Measurements from ENCODE around the gene GRM8. TPM values are rescaled to one million over a fixed set of nuclear protein-coding genes. Genes with fewer than 3 reads are reported as not detected.

The GRM8 gene
- total RNA-seq, 1 experiment from 2014 or later: not detected

GRCh38 chr7:126605056-126605455 is 647.7 kb downstream of the GRM8 start:
- no peaks in the 10 kb centered on the region for H3K79me2 ChIP-seq (ENCODE audit: low read length)
- no peak overlapping the region for H3K4me2 ChIP-seq (ENCODE audit: low read depth, low read length, poor library complexity, severe bottlenecking)
- H3K36me3 ChIP-seq (ENCODE audit: insufficient read depth, low read length): no peaks in the 10 kb centered on the region
- no peak overlapping the region for H3K27ac ChIP-seq (ENCODE audit: low read length)
- H3K9me3 ChIP-seq (ENCODE audit: low read length): peaks cover 6% of the 10 kb centered on the region; the same call in 1 of the 2 replicates
- H2AFZ ChIP-seq (ENCODE audit: low read length): no peak overlapping the region
- H3K4me3 ChIP-seq (ENCODE audit: low read length): no peak overlapping the region
- no peaks in the 10 kb centered on the region for H3K9me2 ChIP-seq (replicated peaks; ENCODE audit: insufficient read depth, low read length)
- H3K9ac ChIP-seq (ENCODE audit: low read length): no peak overlapping the region
- H3K4me1 ChIP-seq (ENCODE audit: low read length): no peaks in the 10 kb centered on the region
- no peaks in the 10 kb centered on the region for H3K27me3 ChIP-seq (ENCODE audit: low read length)
- H4K20me1 ChIP-seq (ENCODE audit: insufficient read depth, low read depth, low read length): no peaks in the 10 kb centered on the region
- no peak for DNase-seq

GRCh38 chr7:126589068-126589684 is 663.6 kb downstream of the GRM8 start:
- no peaks in the 10 kb centered on the region for H4K20me1 ChIP-seq (ENCODE audit: insufficient read depth, low read depth, low read length)
- no peak overlapping the region for H3K27ac ChIP-seq (ENCODE audit: low read length)
- H3K4me3 ChIP-seq (ENCODE audit: low read length): no peak overlapping the region
- no peaks in the 10 kb centered on the region for H3K79me2 ChIP-seq (ENCODE audit: low read length)
- no peaks in the 10 kb centered on the region for H3K36me3 ChIP-seq (ENCODE audit: insufficient read depth, low read length)
- H3K27me3 ChIP-seq (ENCODE audit: low read length): no peaks in the 10 kb centered on the region
- DNase-seq: no peak
- no peak overlapping the region for H2AFZ ChIP-seq (ENCODE audit: low read length)
- no peaks in the 10 kb centered on the region for H3K4me1 ChIP-seq (ENCODE audit: low read length)
- no peak overlapping the region for H3K4me2 ChIP-seq (ENCODE audit: low read depth, low read length, poor library complexity, severe bottlenecking)
- peaks cover 3% of the 10 kb centered on the region; the same call in 1 of the 2 replicates for H3K9me3 ChIP-seq (ENCODE audit: low read length)
- no peaks in the 10 kb centered on the region for H3K9me2 ChIP-seq (replicated peaks; ENCODE audit: insufficient read depth, low read length)
- no peak overlapping the region for H3K9ac ChIP-seq (ENCODE audit: low read length)

- H3K9ac ChIP-seq (ENCODE audit: low read length): no peak overlapping the region
- no peaks in the 10 kb centered on the region for H3K79me2 ChIP-seq (ENCODE audit: low read length)
- no peak for DNase-seq
- no peak overlapping the region for H3K4me3 ChIP-seq (ENCODE audit: low read length)
- H3K36me3 ChIP-seq (ENCODE audit: insufficient read depth, low read length): no peaks in the 10 kb centered on the region
- H3K4me1 ChIP-seq (ENCODE audit: low read length): no peaks in the 10 kb centered on the region
- no peaks in the 10 kb centered on the region for H3K27me3 ChIP-seq (ENCODE audit: low read length)
- H2AFZ ChIP-seq (ENCODE audit: low read length): no peak overlapping the region
- H4K20me1 ChIP-seq (ENCODE audit: insufficient read depth, low read depth, low read length): no peaks in the 10 kb centered on the region
- peaks cover 18% of the 10 kb centered on the region for H3K9me3 ChIP-seq (ENCODE audit: low read length)
- H3K9me2 ChIP-seq (replicated peaks; ENCODE audit: insufficient read depth, low read length): no peaks in the 10 kb centered on the region
- no peak overlapping the region for H3K4me2 ChIP-seq (ENCODE audit: low read depth, low read length, poor library complexity, severe bottlenecking)
- H3K27ac ChIP-seq (ENCODE audit: low read length): no peak overlapping the region
These were observed 674.4 kb downstream of the GRM8 start for GRCh38 chr7:126578338-126578737.

- DNase-seq: no peak
- H3K79me2 ChIP-seq (ENCODE audit: low read length): no peaks in the 10 kb centered on the region
- H3K9me3 ChIP-seq (ENCODE audit: low read length): peaks cover 21% of the 10 kb centered on the region
- no peak overlapping the region for H2AFZ ChIP-seq (ENCODE audit: low read length)
- no peak overlapping the region for H3K4me3 ChIP-seq (ENCODE audit: low read length)
- no peak overlapping the region for H3K4me2 ChIP-seq (ENCODE audit: low read depth, low read length, poor library complexity, severe bottlenecking)
- no peaks in the 10 kb centered on the region for H4K20me1 ChIP-seq (ENCODE audit: insufficient read depth, low read depth, low read length)
- no peak overlapping the region for H3K9ac ChIP-seq (ENCODE audit: low read length)
- H3K27me3 ChIP-seq (ENCODE audit: low read length): no peaks in the 10 kb centered on the region
- H3K9me2 ChIP-seq (replicated peaks; ENCODE audit: insufficient read depth, low read length): no peaks in the 10 kb centered on the region
- no peaks in the 10 kb centered on the region for H3K4me1 ChIP-seq (ENCODE audit: low read length)
- H3K36me3 ChIP-seq (ENCODE audit: insufficient read depth, low read length): no peaks in the 10 kb centered on the region
- no peak overlapping the region for H3K27ac ChIP-seq (ENCODE audit: low read length)
These were observed 678.2 kb downstream of the GRM8 start for GRCh38 chr7:126574276-126575250.

- H3K79me2 ChIP-seq (ENCODE audit: low read length): no peaks in the 10 kb centered on the region
- H3K4me3 ChIP-seq (ENCODE audit: low read length): no peak overlapping the region
- H3K9me2 ChIP-seq (replicated peaks; ENCODE audit: insufficient read depth, low read length): no peaks in the 10 kb centered on the region
- no peaks in the 10 kb centered on the region for H4K20me1 ChIP-seq (ENCODE audit: insufficient read depth, low read depth, low read length)
- peaks cover 23% of the 10 kb centered on the region for H3K9me3 ChIP-seq (ENCODE audit: low read length)
- no peak overlapping the region for H3K9ac ChIP-seq (ENCODE audit: low read length)
- no peak overlapping the region for H3K27ac ChIP-seq (ENCODE audit: low read length)
- no peak overlapping the region for H3K4me2 ChIP-seq (ENCODE audit: low read depth, low read length, poor library complexity, severe bottlenecking)
- no peaks in the 10 kb centered on the region for H3K36me3 ChIP-seq (ENCODE audit: insufficient read depth, low read length)
- no peak for DNase-seq
- no peaks in the 10 kb centered on the region for H3K27me3 ChIP-seq (ENCODE audit: low read length)
- no peaks in the 10 kb centered on the region for H3K4me1 ChIP-seq (ENCODE audit: low read length)
- no peak overlapping the region for H2AFZ ChIP-seq (ENCODE audit: low read length)
These were observed 681.9 kb downstream of the GRM8 start for GRCh38 chr7:126570845-126571244.

- Histone ChIP-seq H4K20me1 (ENCODE audit: insufficient read depth, low read depth, low read length) (no peaks in the 10 kb centered on the region), H3K9ac (ENCODE audit: low read length) (no peak overlapping the region), H3K9me3 (ENCODE audit: low read length) (peaks cover 18% of the 10 kb centered on the region), H2AFZ (ENCODE audit: low read length) (no peak overlapping the region), H3K9me2 (replicated peaks; ENCODE audit: insufficient read depth, low read length) (no peaks in the 10 kb centered on the region), H3K4me3 (ENCODE audit: low read length) (no peak overlapping the region), H3K4me2 (ENCODE audit: low read depth, low read length, poor library complexity, severe bottlenecking) (no peak overlapping the region), H3K27ac (ENCODE audit: low read length) (no peak overlapping the region), H3K36me3 (ENCODE audit: insufficient read depth, low read length) (no peaks in the 10 kb centered on the region), H3K27me3 (ENCODE audit: low read length) (no peaks in the 10 kb centered on the region), H3K4me1 (ENCODE audit: low read length) (no peaks in the 10 kb centered on the region), H3K79me2 (ENCODE audit: low read length) (no peaks in the 10 kb centered on the region)
- no peak for DNase-seq
These were observed 683.3 kb downstream of the GRM8 start for GRCh38 chr7:126569402-126569801.

GRCh38 chr7:126557271-126557670 is 695.5 kb downstream of the GRM8 start:
- H3K4me2 ChIP-seq (ENCODE audit: low read depth, low read length, poor library complexity, severe bottlenecking): no peak overlapping the region
- no peaks in the 10 kb centered on the region for H3K79me2 ChIP-seq (ENCODE audit: low read length)
- H3K9me3 ChIP-seq (ENCODE audit: low read length): peaks cover 6% of the 10 kb centered on the region; the same call in 1 of the 2 replicates
- no peaks in the 10 kb centered on the region for H3K27me3 ChIP-seq (ENCODE audit: low read length)
- no peaks in the 10 kb centered on the region for H3K36me3 ChIP-seq (ENCODE audit: insufficient read depth, low read length)
- no peaks in the 10 kb centered on the region for H4K20me1 ChIP-seq (ENCODE audit: insufficient read depth, low read depth, low read length)
- H3K4me1 ChIP-seq (ENCODE audit: low read length): no peaks in the 10 kb centered on the region
- H3K9ac ChIP-seq (ENCODE audit: low read length): no peak overlapping the region
- no peak overlapping the region for H3K27ac ChIP-seq (ENCODE audit: low read length)
- no peak overlapping the region for H2AFZ ChIP-seq (ENCODE audit: low read length)
- DNase-seq: no peak
- H3K9me2 ChIP-seq (replicated peaks; ENCODE audit: insufficient read depth, low read length): no peaks in the 10 kb centered on the region
- no peak overlapping the region for H3K4me3 ChIP-seq (ENCODE audit: low read length)

- Histone ChIP-seq H3K4me2 (ENCODE audit: low read depth, low read length, poor library complexity, severe bottlenecking) (no peak overlapping the region), H2AFZ (ENCODE audit: low read length) (no peak overlapping the region), H3K36me3 (ENCODE audit: insufficient read depth, low read length) (no peaks in the 10 kb centered on the region), H3K4me3 (ENCODE audit: low read length) (no peak overlapping the region), H3K9me2 (replicated peaks; ENCODE audit: insufficient read depth, low read length) (no peaks in the 10 kb centered on the region), H3K27ac (ENCODE audit: low read length) (no peak overlapping the region), H3K79me2 (ENCODE audit: low read length) (no peaks in the 10 kb centered on the region), H4K20me1 (ENCODE audit: insufficient read depth, low read depth, low read length) (no peaks in the 10 kb centered on the region), H3K9me3 (ENCODE audit: low read length) (peaks cover 20% of the 10 kb centered on the region), H3K4me1 (ENCODE audit: low read length) (no peaks in the 10 kb centered on the region), H3K27me3 (ENCODE audit: low read length) (no peaks in the 10 kb centered on the region), H3K9ac (ENCODE audit: low read length) (no peak overlapping the region)
- DNase-seq: no peak
These were observed 711.3 kb downstream of the GRM8 start for GRCh38 chr7:126541406-126541805.
